Activated T-cell treated with anti-CD3 and anti-CD28 coated beads, Interleukin-2, amount 50 U/mL, for 72 hours (primary cell): ENCODE results near the gene RASL10B. TPM values are rescaled to one million over a fixed set of nuclear protein-coding genes. Genes with fewer than 3 reads are reported as not detected.
"Not testable (repeated sequence)": the region's sequence is repeated elsewhere in the genome, so short reads cannot be mapped to it uniquely, and the experiment has no call there.

Source experiments
- ATAC-seq, 2 donors: fragments of 150-1000 bp; cut with Tn5 transposase; replicated peaks in 1 of 2; 2 replicates each; pipeline ENCODE4 v1.10.0; 2021; ENCODE audit warnings: moderate library complexity in 2 of 2, mild to moderate bottlenecking in 1 of 2
- DNase-seq, 2 donors: peaks; one replicate each; pipeline ENCODE4 v3.0.0; 2021 to 2022; ENCODE audit warnings: mixed read lengths in 1 of 2
- H3K27ac Mint-ChIP-seq: one replicate; pipeline ENCODE4 v1.8.0; 2022; ENCODE audit warnings: mild to moderate bottlenecking, moderate library complexity, mixed read lengths
- H3K27me3 Mint-ChIP-seq: one replicate; pipeline ENCODE4 v1.8.0; 2022; ENCODE audit warnings: low read depth, mixed read lengths
- H3K36me3 Mint-ChIP-seq, 2 donors: one replicate each; pipeline ENCODE4 v1.8.0; 2022; ENCODE audit warnings: mixed read lengths in 2 of 2, mild to moderate bottlenecking in 1 of 2; ENCODE audit not compliant: insufficient read depth in 2 of 2
- H3K4me1 Mint-ChIP-seq: one replicate; pipeline ENCODE4 v1.8.0; 2022; ENCODE audit warnings: low read depth, mixed read lengths
- H3K4me3 Mint-ChIP-seq, 2 donors: one replicate each; pipeline ENCODE4 v1.8.0; 2022; ENCODE audit warnings: mild to moderate bottlenecking in 2 of 2, mixed read lengths in 2 of 2, moderate library complexity in 2 of 2
- H3K9me3 Mint-ChIP-seq, 2 donors: one replicate each; pipeline ENCODE4 v1.8.0; 2022; ENCODE audit warnings: mixed read lengths in 2 of 2
- total RNA-seq, 2 donors: library from RNA; stranded (reverse); gene quantifications; one replicate each; pipeline ENCODE4 v1.2.3, GENCODE V29; 2022

Gene RASL10B
- total RNA-seq, 2 donors from 2014 or later = 0.32 to 1.3 TPM

- Mint-ChIP-seq H3K27me3 (peaks cover 31% of the 10 kb centered on the region), H3K36me3 (no peaks in the 10 kb centered on the region), H3K4me1 (peaks cover 26% of the 10 kb centered on the region), H3K27ac (no peak overlapping the region), H3K9me3 (no peaks in the 10 kb centered on the region), H3K4me3 (peak overlapping the region; percentile 47 to 68)
- DNase-seq (no peak), ATAC-seq (peak in 1 of 2 donors; percentile 6)
Measured at GRCh38 chr17:35749560-35750412, 18.3 kb downstream of the RASL10B start.

GRCh38 chr17:35750526-35751395, 19.3 kb downstream of the RASL10B start:
- Mint-ChIP-seq H3K36me3 (no peaks in the 10 kb centered on the region), H3K27ac (no peak overlapping the region), H3K4me3 (peak overlapping the region; percentile 42 to 68), H3K9me3 (no peaks in the 10 kb centered on the region), H3K4me1 (peaks cover 26% of the 10 kb centered on the region), H3K27me3 (peaks cover 31% of the 10 kb centered on the region)
- no peak for ATAC-seq
- no peak for DNase-seq

GRCh38 chr17:35751541-35751940, 20.1 kb downstream of the RASL10B start:
- H3K9me3 Mint-ChIP-seq, H3K36me3 Mint-ChIP-seq, ATAC-seq, H3K4me3 Mint-ChIP-seq, H3K27ac Mint-ChIP-seq, DNase-seq: not testable (repeated sequence)
- peaks cover 26% of the 10 kb centered on the region for H3K4me1 Mint-ChIP-seq
- peaks cover 31% of the 10 kb centered on the region for H3K27me3 Mint-ChIP-seq

GRCh38 chr17:35752471-35752870, 21.0 kb downstream of the RASL10B start:
- no peaks in the 10 kb centered on the region for H3K9me3 Mint-ChIP-seq
- H3K27ac Mint-ChIP-seq = no peak overlapping the region
- no peaks in the 10 kb centered on the region for H3K36me3 Mint-ChIP-seq
- H3K4me3 Mint-ChIP-seq = no peak overlapping the region
- H3K27me3 Mint-ChIP-seq = peaks cover 31% of the 10 kb centered on the region
- DNase-seq (no peak), ATAC-seq (no peak)
- peaks cover 26% of the 10 kb centered on the region for H3K4me1 Mint-ChIP-seq

- peaks cover 25% of the 10 kb centered on the region for H3K4me1 Mint-ChIP-seq
- ATAC-seq (no peak), DNase-seq (no peak)
- no peak within 1 kb of the TSS for H3K4me3 Mint-ChIP-seq
- peaks cover 31% of the 10 kb centered on the region for H3K27me3 Mint-ChIP-seq
- H3K9me3 Mint-ChIP-seq = no peaks in the 10 kb centered on the region
- H3K27ac Mint-ChIP-seq = no peak within 1 kb of the TSS
- no peaks in the 10 kb centered on the region for H3K36me3 Mint-ChIP-seq
Measured at GRCh38 chr17:35752945-35753764, 21.7 kb downstream of the RASL10B start, which contains the start of gene GAS2L2. GAS2L2 (minus strand) TSS chr17:35753239; CDS start chr17:35752850, 389 bp downstream.

GRCh38 chr17:35757243-35757642, 25.8 kb downstream of the RASL10B start:
- H3K27me3 Mint-ChIP-seq = no peaks in the 10 kb centered on the region
- no peak overlapping the region for H3K4me3 Mint-ChIP-seq
- no peak overlapping the region for H3K27ac Mint-ChIP-seq
- H3K4me1 Mint-ChIP-seq = no peaks in the 10 kb centered on the region
- no peak for DNase-seq
- ATAC-seq = no peak
- H3K36me3 Mint-ChIP-seq = no peaks in the 10 kb centered on the region
- no peaks in the 10 kb centered on the region for H3K9me3 Mint-ChIP-seq

- no peaks in the 10 kb centered on the region for H3K9me3 Mint-ChIP-seq
- ATAC-seq (no peak), DNase-seq (no peak)
- peaks cover 0 to 1% of the 10 kb centered on the region in 2 donors for H3K36me3 Mint-ChIP-seq
- no peak within 1 kb of the TSS for H3K27ac Mint-ChIP-seq
- H3K27me3 Mint-ChIP-seq = no peaks in the 10 kb centered on the region
- H3K4me3 Mint-ChIP-seq = no peak within 1 kb of the TSS
- peaks cover 8% of the 10 kb centered on the region for H3K4me1 Mint-ChIP-seq
Measured at GRCh38 chr17:35760587-35760986, 29.1 kb downstream of the RASL10B start, which contains the start of gene C17orf50. C17orf50 (plus strand) TSS chr17:35760887; CDS start chr17:35760942, 55 bp downstream.

GRCh38 chr17:35761601-35762000, 30.2 kb downstream of the RASL10B start:
- Mint-ChIP-seq H3K27me3 (no peaks in the 10 kb centered on the region), H3K4me3 (no peak overlapping the region), H3K36me3 (peaks cover 0 to 1% of the 10 kb centered on the region in 2 donors), H3K9me3 (no peaks in the 10 kb centered on the region), H3K27ac (no peak overlapping the region), H3K4me1 (peaks cover 8% of the 10 kb centered on the region)
- DNase-seq (no peak), ATAC-seq (no peak)

GRCh38 chr17:35763767-35764122, 32.3 kb downstream of the RASL10B start:
- Mint-ChIP-seq H3K27ac (no peak overlapping the region), H3K36me3 (peaks cover 0 to 1% of the 10 kb centered on the region in 2 donors)

GRCh38 chr17:35764123-35764991, 32.9 kb downstream of the RASL10B start:
- Mint-ChIP-seq H3K4me3 (peak overlapping the region; percentile 92), H3K4me1 (peaks cover 8% of the 10 kb centered on the region), H3K27me3 (no peaks in the 10 kb centered on the region), H3K9me3 (no peaks in the 10 kb centered on the region), H3K36me3 (peaks cover 0 to 1% of the 10 kb centered on the region in 2 donors), H3K27ac (peak overlapping the region; percentile 52)
- DNase-seq (peak; percentile 92 to 95), ATAC-seq (peak; percentile 91 to 93)

More at GRCh38 chr17:35763767-35764122, 32.3 kb downstream of the RASL10B start:
- Mint-ChIP-seq H3K4me1 (peaks cover 8% of the 10 kb centered on the region), H3K27me3 (no peaks in the 10 kb centered on the region), H3K4me3 (peak overlapping the region; percentile 92), H3K9me3 (no peaks in the 10 kb centered on the region)
- DNase-seq = no peak
- ATAC-seq = no peak

GRCh38 chr17:35765086-35765710, 33.8 kb downstream of the RASL10B start:
- Mint-ChIP-seq H3K27me3 (no peaks in the 10 kb centered on the region), H3K9me3 (no peaks in the 10 kb centered on the region), H3K27ac (no peak overlapping the region), H3K4me3 (peak overlapping the region; percentile 92), H3K36me3 (peaks cover 0 to 1% of the 10 kb centered on the region in 2 donors), H3K4me1 (peaks cover 8% of the 10 kb centered on the region)
- ATAC-seq (no peak), DNase-seq (no peak)
